ENCODE measurements around the gene PCDHGB4. TPM values are rescaled to one million over a fixed set of nuclear protein-coding genes. Genes with fewer than 3 reads are reported as not detected.

The PCDHGB4 gene
- total RNA-seq, 1 experiment from 2014 or later, result 1.1 TPM

GRCh38 chr5:141412854-141413539 is 25.5 kb downstream of the PCDHGB4 start, which contains the start of gene PCDHGA10:
Gene PCDHGA10 (plus strand): TSS chr5:141412987. CDS start chr5:141413176, 189 bp downstream.

GRCh38 chr5:141417494-141418172 is 30.1 kb downstream of the PCDHGB4 start, which contains the start of gene PCDHGB7:
Gene PCDHGB7 (plus strand): TSS chr5:141417677. CDS start chr5:141417860, 183 bp downstream.

GRCh38 chr5:141420855-141421488 is 33.5 kb downstream of the PCDHGB4 start, which contains the start of gene PCDHGA11:
Gene PCDHGA11 (plus strand): TSS chr5:141421051. CDS start chr5:141421228, 177 bp downstream.

GRCh38 chr5:141430332-141431113 is 43.0 kb downstream of the PCDHGB4 start, which contains the start of gene PCDHGA12:
Gene PCDHGA12 (plus strand): TSS chr5:141430507. CDS start chr5:141430760, 253 bp downstream.

Other genes with a start within 250 kb of the PCDHGB4 start
- 0.84 to 1.1 TPM (median 1.0 TPM) in 5 replicates for gene PCDHB6, start 237.6 kb upstream of the PCDHGB4 start, total RNA-seq (2022; extraction: Qiagen RNA extraction)
- gene PCDHB7, start 215.1 kb upstream of the PCDHGB4 start, total RNA-seq (2022; extraction: Qiagen RNA extraction), result not detected in 5 replicates
- gene PCDHB8, start 209.9 kb upstream of the PCDHGB4 start, total RNA-seq (2022; extraction: Qiagen RNA extraction), result 0.13 to 0.36 TPM (median 0.30 TPM) in 5 replicates
- gene PCDHB16, start 205.3 kb upstream of the PCDHGB4 start, total RNA-seq (2022; extraction: Qiagen RNA extraction), result 0.05 to 0.08 TPM (median 0.05 TPM) in 4 of 5 replicates, not detected in the other
- 0.03 TPM in 1 of 5 replicates, not detected in the others for gene PCDHB9, start 200.5 kb upstream of the PCDHGB4 start, total RNA-seq (2022; extraction: Qiagen RNA extraction)
- 0.03 to 0.06 TPM (median 0.05 TPM) in 3 of 5 replicates, not detected in the others for gene PCDHB10, start 195.3 kb upstream of the PCDHGB4 start, total RNA-seq (2022; extraction: Qiagen RNA extraction)
- gene PCDHB11, start 188.1 kb upstream of the PCDHGB4 start, total RNA-seq (2022; extraction: Qiagen RNA extraction), result 0.03 to 0.08 TPM (median 0.06 TPM) in 5 replicates
- 0.06 TPM in 1 of 5 replicates, not detected in the others for gene PCDHB12, start 179.0 kb upstream of the PCDHGB4 start, total RNA-seq (2022; extraction: Qiagen RNA extraction)
- gene PCDHB13, start 173.8 kb upstream of the PCDHGB4 start, total RNA-seq (2022; extraction: Qiagen RNA extraction), result 0.06 to 0.09 TPM (median 0.09 TPM) in 4 of 5 replicates, not detected in the other
- gene PCDHB14, start 164.4 kb upstream of the PCDHGB4 start, total RNA-seq (2022; extraction: Qiagen RNA extraction), result 0.06 to 0.10 TPM (median 0.08 TPM) in 5 replicates
- gene PCDHB15, start 142.3 kb upstream of the PCDHGB4 start, total RNA-seq (2022; extraction: Qiagen RNA extraction), result 0.03 to 0.14 TPM (median 0.06 TPM) in 5 replicates
- gene SLC25A2, start 83.6 kb upstream of the PCDHGB4 start, total RNA-seq (2022; extraction: Qiagen RNA extraction), result not detected in 5 replicates
- 60.4 to 85.3 TPM (median 69.6 TPM) in 5 replicates for gene TAF7, start 66.9 kb upstream of the PCDHGB4 start, total RNA-seq (2022; extraction: Qiagen RNA extraction)
- gene PCDHGA1, start 57.2 kb upstream of the PCDHGB4 start, total RNA-seq (2022; extraction: Qiagen RNA extraction), result 0.22 to 0.38 TPM (median 0.31 TPM) in 5 replicates
- gene PCDHGA2, start 48.9 kb upstream of the PCDHGB4 start, total RNA-seq (2022; extraction: Qiagen RNA extraction), result 0.54 to 0.91 TPM (median 0.62 TPM) in 5 replicates
- not detected in 5 replicates for gene PCDHGA3, start 43.9 kb upstream of the PCDHGB4 start, total RNA-seq (2022; extraction: Qiagen RNA extraction)
- gene PCDHGB1, start 37.6 kb upstream of the PCDHGB4 start, total RNA-seq (2022; extraction: Qiagen RNA extraction), result 1.3 to 2.2 TPM (median 1.6 TPM) in 5 replicates
- 0.06 to 0.16 TPM (median 0.12 TPM) in 4 of 5 replicates, not detected in the other for gene PCDHGA4, start 32.7 kb upstream of the PCDHGB4 start, total RNA-seq (2022; extraction: Qiagen RNA extraction)
- gene PCDHGB2, start 27.7 kb upstream of the PCDHGB4 start, total RNA-seq (2022; extraction: Qiagen RNA extraction), result 0.05 to 0.13 TPM (median 0.11 TPM) in 4 of 5 replicates, not detected in the other
- gene PCDHGA5, start 23.5 kb upstream of the PCDHGB4 start, total RNA-seq (2022; extraction: Qiagen RNA extraction), result 0.10 to 0.23 TPM (median 0.13 TPM) in 5 replicates
- gene PCDHGB3, start 17.5 kb upstream of the PCDHGB4 start, total RNA-seq (2022; extraction: Qiagen RNA extraction), result 0.20 to 0.25 TPM (median 0.21 TPM) in 5 replicates
- gene PCDHGA6, start 13.8 kb upstream of the PCDHGB4 start, total RNA-seq (2022; extraction: Qiagen RNA extraction), result 0.14 to 0.26 TPM (median 0.20 TPM) in 5 replicates
- gene PCDHGA7, start 5.0 kb upstream of the PCDHGB4 start, total RNA-seq (2022; extraction: Qiagen RNA extraction), result 0.57 to 1.2 TPM (median 0.76 TPM) in 5 replicates
- gene PCDHGA8, start 4.9 kb downstream of the PCDHGB4 start, total RNA-seq (2022; extraction: Qiagen RNA extraction), result 0.02 to 0.05 TPM (median 0.05 TPM) in 3 of 5 replicates, not detected in the others
- gene PCDHGB5, start 10.2 kb downstream of the PCDHGB4 start, total RNA-seq (2022; extraction: Qiagen RNA extraction), result 2.0 to 2.6 TPM (median 2.3 TPM) in 5 replicates
- gene PCDHGA9, start 15.1 kb downstream of the PCDHGB4 start, total RNA-seq (2022; extraction: Qiagen RNA extraction), result 0.05 to 0.07 TPM (median 0.07 TPM) in 4 of 5 replicates, not detected in the other
- 0.05 to 0.18 TPM (median 0.10 TPM) in 5 replicates for gene PCDHGB6, start 20.3 kb downstream of the PCDHGB4 start, total RNA-seq (2022; extraction: Qiagen RNA extraction)
- 0.02 to 0.03 TPM (median 0.02 TPM) in 3 of 5 replicates, not detected in the others for gene PCDHGA10, start 25.3 kb downstream of the PCDHGB4 start, total RNA-seq (2022; extraction: Qiagen RNA extraction)
- 0.02 to 0.08 TPM (median 0.07 TPM) in 5 replicates for gene PCDHGB7, start 30.0 kb downstream of the PCDHGB4 start, total RNA-seq (2022; extraction: Qiagen RNA extraction)
- 0.02 to 0.06 TPM (median 0.02 TPM) in 3 of 5 replicates, not detected in the others for gene PCDHGA11, start 33.4 kb downstream of the PCDHGB4 start, total RNA-seq (2022; extraction: Qiagen RNA extraction)
- 0.03 TPM in 2 of 5 replicates, not detected in the others for gene PCDHGA12, start 42.8 kb downstream of the PCDHGB4 start, total RNA-seq (2022; extraction: Qiagen RNA extraction)
- gene PCDHGC3, start 88.3 kb downstream of the PCDHGB4 start, total RNA-seq (2022; extraction: Qiagen RNA extraction), result 5.3 to 6.9 TPM (median 6.2 TPM) in 5 replicates
- gene PCDHGC4, start 97.3 kb downstream of the PCDHGB4 start, total RNA-seq (2022; extraction: Qiagen RNA extraction), result not detected in 5 replicates
- gene PCDHGC5, start 101.4 kb downstream of the PCDHGB4 start, total RNA-seq (2022; extraction: Qiagen RNA extraction), result 0.02 TPM in 1 of 5 replicates, not detected in the others
- gene DIAPH1, start 231.3 kb downstream of the PCDHGB4 start, total RNA-seq (2022; extraction: Qiagen RNA extraction), result 94.5 to 109 TPM (median 96.9 TPM) in 5 replicates
- gene HDAC3, start 249.2 kb downstream of the PCDHGB4 start, total RNA-seq (2022; extraction: Qiagen RNA extraction), result 47.2 to 51.9 TPM (median 48.5 TPM) in 5 replicates
- gene RELL2, start 249.3 kb downstream of the PCDHGB4 start, total RNA-seq (2022; extraction: Qiagen RNA extraction), result 3.7 to 5.0 TPM (median 4.3 TPM) in 5 replicates